WTC11 (cell line): ENCODE measurements around the gene CLEC5A. TPM values are rescaled to one million over a fixed set of nuclear protein-coding genes. Genes with fewer than 3 reads are reported as not detected.

ENCODE experiments used
- ATAC-seq: fragments of 200-7000 bp; cut with Tn5 transposase; 2 replicates; pipeline ENCODE4 v1.10.0; 2021; ENCODE audit warnings: mild to moderate bottlenecking, moderate library complexity
- CTCF ChIA-PET: fragments of 300-600 bp; sonication (Branson Sonifier 250); formaldehyde crosslinking; loops from one replicate; lab custom pipeline; 2021; ENCODE audit warnings: antibody characterized with exemption; lab: Charles Lee
- POLR2A ChIA-PET: fragments of 350-600 bp; sonication (Branson Sonifier 250); formaldehyde crosslinking; loops from one replicate; lab custom pipeline; 2021; ENCODE audit warnings: antibody characterized with exemption; lab: Charles Lee
- DNase-seq: peaks from one replicate; pipeline ENCODE4 v3.0.0; 2021; ENCODE audit warnings: low spot score
- H3K27ac Mint-ChIP-seq: 2 replicates; pipeline ENCODE4 v1.8.0; 2021; ENCODE audit warnings: mixed read lengths
- H3K27me3 Mint-ChIP-seq: 2 replicates; pipeline ENCODE4 v1.8.0; 2021; ENCODE audit warnings: low read depth, mild to moderate bottlenecking, moderate library complexity, mixed read lengths
- H3K36me3 Mint-ChIP-seq: 2 replicates; pipeline ENCODE4 v1.8.0; 2021; ENCODE audit warnings: mixed read lengths
- H3K4me1 Mint-ChIP-seq: 2 replicates; pipeline ENCODE4 v1.8.0; 2022; ENCODE audit warnings: mixed read lengths
- H3K4me3 Mint-ChIP-seq: 2 replicates; pipeline ENCODE4 v1.8.0; 2021; ENCODE audit warnings: mild to moderate bottlenecking, moderate library complexity, mixed read lengths
- H3K9me3 Mint-ChIP-seq: 2 replicates; pipeline ENCODE4 v1.8.0; 2021; ENCODE audit warnings: mixed read lengths
- AFF4 ChIP-seq: sonication (generic); formaldehyde crosslinking; IDR thresholded peaks from 2 replicates; pipeline ENCODE4 v1.8.1; 2023; ENCODE audit warnings: mild to moderate bottlenecking, missing genetic modification reagents, borderline replicate concordance
- CREB1 ChIP-seq: sonication (generic); formaldehyde crosslinking; IDR thresholded peaks from 2 replicates; pipeline ENCODE4 v1.8.0; 2023; ENCODE audit warnings: mild to moderate bottlenecking, missing genetic modification reagents
- E2F1 ChIP-seq: sonication (generic); formaldehyde crosslinking; IDR thresholded peaks from 2 replicates; pipeline ENCODE4 v1.8.0; 2022; ENCODE audit warnings: mild to moderate bottlenecking, missing genetic modification reagents
- ESRRA ChIP-seq: sonication (generic); formaldehyde crosslinking; IDR thresholded peaks from 2 replicates; pipeline ENCODE4 v1.8.1; 2022; ENCODE audit warnings: mild to moderate bottlenecking, missing genetic modification reagents, borderline replicate concordance
- ETV6 ChIP-seq: sonication (generic); formaldehyde crosslinking; IDR thresholded peaks from 2 replicates; pipeline ENCODE4 v1.8.1; 2022; ENCODE audit warnings: mild to moderate bottlenecking, missing genetic modification reagents
- FOXP1 ChIP-seq: sonication (generic); formaldehyde crosslinking; IDR thresholded peaks from 2 replicates; pipeline ENCODE4 v1.8.0; 2022; ENCODE audit warnings: missing genetic modification reagents, mild to moderate bottlenecking, moderate library complexity, borderline replicate concordance
- GRHL2 ChIP-seq: fragments of 250-450 bp; sonication (Bioruptor Pico); IDR thresholded peaks from 2 replicates; pipeline ENCODE4 v1.8.0; 2022; ENCODE audit warnings: mild to moderate bottlenecking, moderate library complexity; ENCODE audit not compliant: insufficient replicate concordance, severe bottlenecking
- GTF2I ChIP-seq: fragments of 250-450 bp; sonication (Bioruptor Pico); conservative IDR thresholded peaks from 2 replicates; pipeline ENCODE4 v1.4.0; 2021; ENCODE audit warnings: mild to moderate bottlenecking
- HMGA2 ChIP-seq: fragments of 250-450 bp; sonication (Bioruptor Pico); IDR thresholded peaks from 2 replicates; pipeline ENCODE4 v1.4.0; 2021; ENCODE audit warnings: mild to moderate bottlenecking, moderate library complexity
- MLX ChIP-seq: sonication (generic); formaldehyde crosslinking; IDR thresholded peaks from 2 replicates; pipeline ENCODE4 v1.8.1; 2023; ENCODE audit warnings: mild to moderate bottlenecking, missing genetic modification reagents, moderate library complexity
- OVOL2 ChIP-seq: fragments of 250-450 bp; sonication (Bioruptor Pico); IDR thresholded peaks from 2 replicates; pipeline ENCODE4 v1.9.0; 2021; ENCODE audit warnings: mild to moderate bottlenecking, borderline replicate concordance
- PRRX2 ChIP-seq: fragments of 250-450 bp; sonication (Bioruptor Pico); IDR thresholded peaks from 2 replicates; pipeline ENCODE4 v1.8.0; 2021; ENCODE audit warnings: mild to moderate bottlenecking
- RORB ChIP-seq: fragments of 250-450 bp; sonication (Bioruptor Pico); IDR thresholded peaks from 2 replicates; pipeline ENCODE4 v1.9.0; 2021; ENCODE audit warnings: mild to moderate bottlenecking
- TP53 ChIP-seq: sonication (generic); formaldehyde crosslinking; IDR thresholded peaks from 2 replicates; pipeline ENCODE4 v1.8.1; 2023; ENCODE audit warnings: mild to moderate bottlenecking, missing genetic modification reagents
- USF1 ChIP-seq: sonication (generic); formaldehyde crosslinking; IDR thresholded peaks from 2 replicates; pipeline ENCODE4 v1.8.0; 2022; ENCODE audit warnings: mild to moderate bottlenecking, missing genetic modification reagents
- ZBTB21 ChIP-seq: sonication (generic); formaldehyde crosslinking; IDR thresholded peaks from 2 replicates; pipeline ENCODE4 v1.8.1; 2023; ENCODE audit warnings: mild to moderate bottlenecking, missing genetic modification reagents, borderline replicate concordance
- ZNF219 ChIP-seq: sonication (generic); formaldehyde crosslinking; IDR thresholded peaks from 2 replicates; pipeline ENCODE4 v1.8.0; 2023; ENCODE audit warnings: missing genetic modification reagents, mild to moderate bottlenecking, borderline replicate concordance
- ZNF263 ChIP-seq: sonication (generic); formaldehyde crosslinking; IDR thresholded peaks from 2 replicates; pipeline ENCODE4 v1.8.1; 2022; ENCODE audit warnings: low read depth, mild to moderate bottlenecking, moderate library complexity, missing genetic modification reagents
- total RNA-seq: library from RNA; stranded (reverse); gene quantifications from 3 replicates; pipeline ENCODE4 v1.2.3, GENCODE V29; 2021
- TF ChIP-seq, protein P1 (sequence below): sonication (generic); formaldehyde crosslinking; IDR thresholded peaks from 2 replicates; pipeline ENCODE4 v1.8.0; 2022; ENCODE audit warnings: mild to moderate bottlenecking, missing genetic modification reagents
- TF ChIP-seq, protein P2 (sequence below): sonication (generic); formaldehyde crosslinking; IDR thresholded peaks from 2 replicates; pipeline ENCODE4 v1.8.0; 2022; ENCODE audit warnings: mild to moderate bottlenecking, missing genetic modification reagents
- TF ChIP-seq, protein P3 (sequence below): sonication (generic); formaldehyde crosslinking; IDR thresholded peaks from 2 replicates; pipeline ENCODE4 v1.8.0; 2023; ENCODE audit warnings: missing genetic modification reagents, mild to moderate bottlenecking, borderline replicate concordance

CLEC5A gene
- total RNA-seq, 1 experiment from 2014 or later = not detected

DNA sequence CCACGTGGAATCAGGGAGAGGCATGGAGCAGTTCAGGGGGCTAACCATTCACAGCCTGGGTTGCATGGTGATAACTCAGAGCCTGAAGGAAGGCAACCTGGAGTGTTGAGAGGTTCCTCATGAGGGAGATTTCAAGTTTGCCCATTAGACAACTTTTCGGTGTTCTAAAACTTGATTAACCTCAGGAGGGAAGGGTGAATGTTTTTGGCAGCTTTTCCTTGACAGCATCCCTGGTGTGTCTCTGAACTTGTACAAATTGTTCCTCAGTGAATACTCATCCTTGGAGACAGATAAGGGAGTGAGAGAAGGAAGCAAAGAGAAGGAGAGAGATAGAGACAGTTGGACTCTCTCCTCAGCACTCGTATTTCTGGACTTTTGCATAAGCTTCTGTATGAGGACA is 30.7 kb downstream of the CLEC5A start, which contains the start of gene OR9A4:
Gene OR9A4, plus strand, starts transcription at position 301 of the 400 bp plus-strand sequence. CDS start 2,477 bp downstream, outside the sequence.
- Mint-ChIP-seq H3K4me1 (no peaks in the 10 kb centered on the region), H3K27me3 (peaks cover 3% of the 10 kb centered on the region), H3K27ac (no peak within 1 kb of the TSS), H3K4me3 (no peak within 1 kb of the TSS), H3K36me3 (no peaks in the 10 kb centered on the region; the same call in 1 of the 2 replicates), H3K9me3 (peaks cover 11% of the 10 kb centered on the region)
- TF ChIP-seq E2F1 (CRISPR knock-in tag) (no peak), ESRRA (CRISPR knock-in tag) (no peak), ZNF219 (no peak), USF1 (CRISPR knock-in tag) (no peak), OVOL2 (CRISPR knock-in tag) (no peak), PRRX2 (CRISPR knock-in tag) (no peak)
- TF ChIP-seq, protein P1, sequence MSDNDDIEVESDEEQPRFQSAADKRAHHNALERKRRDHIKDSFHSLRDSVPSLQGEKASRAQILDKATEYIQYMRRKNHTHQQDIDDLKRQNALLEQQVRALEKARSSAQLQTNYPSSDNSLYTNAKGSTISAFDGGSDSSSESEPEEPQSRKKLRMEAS (CRISPR knock-in tag) = no peak
- ChIA-PET POLR2A (no interaction called here), CTCF (no interaction called here)
- no peak for DNase-seq
- no peak for ATAC-seq

DNA sequence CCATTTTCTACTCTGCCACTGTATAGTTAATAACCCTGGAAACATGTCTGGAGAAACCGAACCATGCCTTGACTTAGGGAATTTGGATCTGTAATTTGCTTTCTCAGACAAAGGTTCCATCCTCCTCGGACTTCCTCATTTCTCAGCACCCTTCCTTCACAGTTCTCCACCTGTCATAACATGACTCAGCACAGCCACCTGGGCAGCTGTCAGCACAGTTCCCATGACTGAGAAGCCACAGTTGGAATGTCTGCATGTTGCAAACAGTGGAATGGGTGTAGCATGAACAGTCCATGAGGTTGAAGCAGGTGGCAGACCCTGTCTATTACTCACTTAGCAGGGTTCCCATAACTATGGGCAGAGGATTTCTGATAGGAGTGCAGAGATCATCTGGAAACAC is 31.2 kb downstream of the CLEC5A start:
- H3K4me3 Mint-ChIP-seq = no peak overlapping the region
- TF ChIP-seq MLX (no peak), ESRRA (CRISPR knock-in tag) (no peak), ETV6 (CRISPR knock-in tag) (no peak), CREB1 (CRISPR knock-in tag) (no peak), RORB (CRISPR knock-in tag) (no peak), FOXP1 (CRISPR knock-in tag) (no peak), AFF4 (no peak), OVOL2 (CRISPR knock-in tag) (no peak), GRHL2 (CRISPR knock-in tag) (no peak), GTF2I (CRISPR knock-in tag) (no peak), HMGA2 (CRISPR knock-in tag) (no peak), ZBTB21 (no peak), ZNF263 (CRISPR knock-in tag) (no peak), TP53 (CRISPR knock-in tag) (no peak)
- TF ChIP-seq, protein P2, sequence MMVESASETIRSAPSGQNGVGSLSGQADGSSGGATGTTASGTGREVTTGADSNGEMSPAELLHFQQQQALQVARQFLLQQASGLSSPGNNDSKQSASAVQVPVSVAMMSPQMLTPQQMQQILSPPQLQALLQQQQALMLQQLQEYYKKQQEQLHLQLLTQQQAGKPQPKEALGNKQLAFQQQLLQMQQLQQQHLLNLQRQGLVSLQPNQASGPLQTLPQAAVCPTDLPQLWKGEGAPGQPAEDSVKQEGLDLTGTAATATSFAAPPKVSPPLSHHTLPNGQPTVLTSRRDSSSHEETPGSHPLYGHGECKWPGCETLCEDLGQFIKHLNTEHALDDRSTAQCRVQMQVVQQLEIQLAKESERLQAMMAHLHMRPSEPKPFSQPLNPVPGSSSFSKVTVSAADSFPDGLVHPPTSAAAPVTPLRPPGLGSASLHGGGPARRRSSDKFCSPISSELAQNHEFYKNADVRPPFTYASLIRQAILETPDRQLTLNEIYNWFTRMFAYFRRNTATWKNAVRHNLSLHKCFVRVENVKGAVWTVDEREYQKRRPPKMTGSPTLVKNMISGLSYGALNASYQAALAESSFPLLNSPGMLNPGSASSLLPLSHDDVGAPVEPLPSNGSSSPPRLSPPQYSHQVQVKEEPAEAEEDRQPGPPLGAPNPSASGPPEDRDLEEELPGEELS (CRISPR knock-in tag) = no peak
- TF ChIP-seq, protein P3, sequence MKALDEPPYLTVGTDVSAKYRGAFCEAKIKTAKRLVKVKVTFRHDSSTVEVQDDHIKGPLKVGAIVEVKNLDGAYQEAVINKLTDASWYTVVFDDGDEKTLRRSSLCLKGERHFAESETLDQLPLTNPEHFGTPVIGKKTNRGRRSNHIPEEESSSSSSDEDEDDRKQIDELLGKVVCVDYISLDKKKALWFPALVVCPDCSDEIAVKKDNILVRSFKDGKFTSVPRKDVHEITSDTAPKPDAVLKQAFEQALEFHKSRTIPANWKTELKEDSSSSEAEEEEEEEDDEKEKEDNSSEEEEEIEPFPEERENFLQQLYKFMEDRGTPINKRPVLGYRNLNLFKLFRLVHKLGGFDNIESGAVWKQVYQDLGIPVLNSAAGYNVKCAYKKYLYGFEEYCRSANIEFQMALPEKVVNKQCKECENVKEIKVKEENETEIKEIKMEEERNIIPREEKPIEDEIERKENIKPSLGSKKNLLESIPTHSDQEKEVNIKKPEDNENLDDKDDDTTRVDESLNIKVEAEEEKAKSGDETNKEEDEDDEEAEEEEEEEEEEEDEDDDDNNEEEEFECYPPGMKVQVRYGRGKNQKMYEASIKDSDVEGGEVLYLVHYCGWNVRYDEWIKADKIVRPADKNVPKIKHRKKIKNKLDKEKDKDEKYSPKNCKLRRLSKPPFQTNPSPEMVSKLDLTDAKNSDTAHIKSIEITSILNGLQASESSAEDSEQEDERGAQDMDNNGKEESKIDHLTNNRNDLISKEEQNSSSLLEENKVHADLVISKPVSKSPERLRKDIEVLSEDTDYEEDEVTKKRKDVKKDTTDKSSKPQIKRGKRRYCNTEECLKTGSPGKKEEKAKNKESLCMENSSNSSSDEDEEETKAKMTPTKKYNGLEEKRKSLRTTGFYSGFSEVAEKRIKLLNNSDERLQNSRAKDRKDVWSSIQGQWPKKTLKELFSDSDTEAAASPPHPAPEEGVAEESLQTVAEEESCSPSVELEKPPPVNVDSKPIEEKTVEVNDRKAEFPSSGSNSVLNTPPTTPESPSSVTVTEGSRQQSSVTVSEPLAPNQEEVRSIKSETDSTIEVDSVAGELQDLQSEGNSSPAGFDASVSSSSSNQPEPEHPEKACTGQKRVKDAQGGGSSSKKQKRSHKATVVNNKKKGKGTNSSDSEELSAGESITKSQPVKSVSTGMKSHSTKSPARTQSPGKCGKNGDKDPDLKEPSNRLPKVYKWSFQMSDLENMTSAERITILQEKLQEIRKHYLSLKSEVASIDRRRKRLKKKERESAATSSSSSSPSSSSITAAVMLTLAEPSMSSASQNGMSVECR = no peak
- TF ChIP-seq, all 79 proteins: peak for 0
- Mint-ChIP-seq H3K4me1 (no peaks in the 10 kb centered on the region), H3K27me3 (peaks cover 3% of the 10 kb centered on the region), H3K36me3 (no peaks in the 10 kb centered on the region; the same call in 1 of the 2 replicates), H3K9me3 (peaks cover 11% of the 10 kb centered on the region), H3K27ac (no peak overlapping the region)
- POLR2A ChIA-PET = no interaction called here
- CTCF ChIA-PET = no interaction called here
- DNase-seq = no peak
- ATAC-seq = no peak
